ENCODE data around the gene SLC25A47. TPM values are rescaled to one million over a fixed set of nuclear protein-coding genes. Genes with fewer than 3 reads are reported as not detected.
"Not testable (repeated sequence)": the region's sequence is repeated elsewhere in the genome, so short reads cannot be mapped to it uniquely, and the experiment has no call there.

SLC25A47 gene
- total RNA-seq, 4 donors from 2014 or later = not detected

GRCh38 chr14:100336618-100337530, 13.7 kb downstream of the SLC25A47 start:
- intact Hi-C loops (cut with DNase I; ENCODE audit: low total_unique reads) = no loop called here
- H3K4me3 ChIP-seq (ENCODE audit: low read depth, poor library complexity, severe bottlenecking) = no peak overlapping the region
- peak in 1 of 2 donors; percentile 70 for DNase-seq (ENCODE audit: low spot score in 2 of 2)
- no peak for TF ChIP-seq POLR2A (IDR thresholded peaks at IDR 0.05)
- TF ChIP-seq CTCF (IDR thresholded peaks at IDR 0.05) = no peak
- 89 to 91% methylated on average over 17 to 18 of the region's 18 CpGs for WGBS, 2 donors

- DNase-seq (ENCODE audit: low spot score in 2 of 2) = peak in 1 of 2 donors; percentile 53
- WGBS, 2 donors = 78 to 90% methylated on average over 6 of the region's 6 CpGs
- intact Hi-C loops (cut with DNase I; ENCODE audit: low total_unique reads) = no loop called here
- TF ChIP-seq CTCF (IDR thresholded peaks at IDR 0.05) = no peak
- no peak for TF ChIP-seq POLR2A (IDR thresholded peaks at IDR 0.05)
- no peak overlapping the region for H3K4me3 ChIP-seq (ENCODE audit: low read depth, poor library complexity, severe bottlenecking)
Observed at GRCh38 chr14:100339766-100340422, 16.8 kb downstream of the SLC25A47 start.

- intact Hi-C loops (cut with DNase I; ENCODE audit: low total_unique reads) = no loop called here
- no peak for TF ChIP-seq POLR2A (IDR thresholded peaks at IDR 0.05)
- TF ChIP-seq CTCF (IDR thresholded peaks at IDR 0.05) = no peak
- H3K4me3 ChIP-seq (ENCODE audit: low read depth, poor library complexity, severe bottlenecking) = no peak overlapping the region
- DNase-seq (ENCODE audit: low spot score in 2 of 2) = no peak
- 74 to 78% methylated on average over 6 of the region's 6 CpGs for WGBS, 2 donors
Observed at GRCh38 chr14:100340423-100340813, 17.3 kb downstream of the SLC25A47 start.

- WGBS, 2 donors = 65 to 70% methylated on average over 8 of the region's 8 CpGs
- intact Hi-C loops (cut with DNase I; ENCODE audit: low total_unique reads) = no loop called here
- H3K4me3 ChIP-seq (ENCODE audit: low read depth, poor library complexity, severe bottlenecking) = no peak overlapping the region
- peak; percentile 55 to 83 for DNase-seq (ENCODE audit: low spot score in 2 of 2)
- TF ChIP-seq POLR2A (IDR thresholded peaks at IDR 0.05) = no peak
- no peak for TF ChIP-seq CTCF (IDR thresholded peaks at IDR 0.05)
Observed at GRCh38 chr14:100341301-100342031, 18.3 kb downstream of the SLC25A47 start.

GRCh38 chr14:100342195-100342594, 19.1 kb downstream of the SLC25A47 start:
- intact Hi-C loops (cut with DNase I; ENCODE audit: low total_unique reads) = no loop called here
- 95 to 97% methylated on average over 11 of the region's 11 CpGs for WGBS, 2 donors
- DNase-seq (ENCODE audit: low spot score in 2 of 2) = peak in 1 of 2 donors; percentile 73
- H3K4me3 ChIP-seq (ENCODE audit: low read depth, poor library complexity, severe bottlenecking) = no peak overlapping the region
- no peak for TF ChIP-seq CTCF (IDR thresholded peaks at IDR 0.05)

GRCh38 chr14:100342826-100343225, 19.7 kb downstream of the SLC25A47 start:
- peak in 1 of 2 donors; percentile 62 for DNase-seq (ENCODE audit: low spot score in 2 of 2)
- intact Hi-C loops (cut with DNase I; ENCODE audit: low total_unique reads); H3K4me3 ChIP-seq (ENCODE audit: low read depth, poor library complexity, severe bottlenecking): not testable (repeated sequence)
- 97 to 98% methylated on average over 12 of the region's 12 CpGs for WGBS, 2 donors

GRCh38 chr14:100344657-100345056, 21.5 kb downstream of the SLC25A47 start:
- intact Hi-C loops (cut with DNase I; ENCODE audit: low total_unique reads); H3K4me3 ChIP-seq (ENCODE audit: low read depth, poor library complexity, severe bottlenecking): not testable (repeated sequence)
- DNase-seq (ENCODE audit: low spot score in 2 of 2) = peak in 1 of 2 donors; percentile 58
- WGBS, 2 donors = 90 to 98% methylated on average over 12 to 19 of the region's 35 CpGs
